Activated T-cell treated with anti-CD3 and anti-CD28 coated beads for 4 hours (primary cell): Measurements from ENCODE around the gene APOL2.
"Not testable (repeated sequence)": the region's sequence is repeated elsewhere in the genome, so short reads cannot be mapped to it uniquely, and the experiment has no call there.

Experiments
- DNase-seq: peaks from one replicate; pipeline ENCODE4 v3.0.0-alpha.2; 2020

The APOL2 gene

GRCh38 chr22:36196254-36197064 is 42.9 kb downstream of the APOL2 start:
- DNase-seq = no peak

DNA sequence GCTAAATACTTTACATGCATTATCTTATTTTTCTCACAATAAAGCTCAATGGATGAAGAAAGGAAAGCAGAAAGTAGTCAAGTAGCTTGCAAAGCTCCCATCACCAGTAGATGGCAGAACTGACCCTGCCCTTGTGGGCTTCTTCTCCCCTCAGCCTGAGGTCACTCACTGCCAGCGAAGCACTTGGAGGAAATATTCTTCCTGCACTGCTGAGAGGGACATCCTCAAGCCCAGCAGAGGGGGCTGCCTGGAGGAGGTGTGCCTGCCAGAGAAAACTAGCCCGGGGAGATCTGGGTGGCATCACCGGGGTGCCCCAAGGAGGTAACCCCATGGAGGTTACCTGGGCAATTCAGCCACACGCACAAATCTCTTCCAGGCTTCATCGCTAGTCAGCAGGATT is 44.4 kb downstream of the APOL2 start:
- DNase-seq = no peak

DNA sequence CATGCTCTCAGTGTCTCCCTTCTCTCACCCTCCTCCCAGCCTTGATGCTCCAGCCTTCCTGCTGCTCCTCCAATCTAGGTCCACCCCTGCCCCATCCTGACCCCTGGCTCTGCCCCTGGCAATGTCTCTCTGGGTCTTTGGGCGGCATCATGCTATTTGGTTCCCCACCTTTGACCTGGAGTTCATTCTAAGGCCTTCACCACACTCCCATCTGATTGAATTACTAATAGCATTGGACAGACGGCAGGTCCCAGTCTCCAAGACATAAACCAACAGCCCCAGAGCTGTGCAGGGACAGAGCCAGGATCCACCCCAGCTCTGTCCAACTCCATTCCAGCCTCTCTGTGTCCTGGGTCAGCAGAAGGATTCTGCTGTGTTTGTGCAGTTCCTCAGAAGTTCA is 44.9 kb downstream of the APOL2 start:
- DNase-seq = no peak

DNA sequence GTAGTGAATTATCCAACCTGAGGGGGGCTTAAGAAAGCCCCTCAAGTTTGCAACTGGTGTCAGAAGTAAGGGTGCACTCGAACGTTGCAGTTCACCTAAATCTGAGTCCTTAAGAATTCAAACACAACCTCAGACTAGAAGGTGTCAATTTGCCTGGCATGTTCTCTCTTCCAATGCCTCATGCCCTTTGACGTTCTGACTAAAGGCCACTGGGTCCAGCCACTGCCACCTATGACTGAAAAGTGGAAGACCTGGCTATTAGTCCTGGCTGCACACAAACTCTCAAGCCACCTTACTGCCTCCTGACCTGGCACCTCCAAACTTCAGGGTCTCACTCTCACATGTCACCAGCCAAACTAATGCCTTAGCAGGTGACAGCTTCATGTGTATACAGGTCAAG is 45.8 kb downstream of the APOL2 start:
- no peak for DNase-seq

DNA sequence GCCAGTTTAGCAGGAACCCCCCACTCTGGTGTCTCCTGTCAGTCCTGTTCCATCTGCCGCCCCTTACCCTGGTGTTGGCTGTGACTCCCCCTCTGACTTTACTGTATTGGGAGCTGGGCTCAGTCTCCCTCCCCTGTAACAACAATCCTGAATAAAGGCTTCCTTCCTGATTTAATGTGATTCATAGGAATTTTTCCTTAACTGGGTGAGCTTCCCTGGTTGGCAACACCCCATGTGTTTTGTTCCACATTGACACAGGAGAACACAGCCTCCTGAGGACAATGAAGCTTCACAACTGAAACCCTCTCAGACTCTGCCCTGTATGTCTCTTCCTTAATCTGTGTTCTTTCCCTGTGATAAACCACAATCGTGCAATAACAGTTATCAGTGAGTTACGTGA is 46.2 kb downstream of the APOL2 start:
- DNase-seq = no peak

- no peak for DNase-seq
These were observed 46.8 kb downstream of the APOL2 start for GRCh38 chr22:36192542-36192941.

- DNase-seq = no peak
These were observed 48.1 kb downstream of the APOL2 start for GRCh38 chr22:36191106-36191836.

- DNase-seq = not testable (repeated sequence)
These were observed 51.5 kb downstream of the APOL2 start for GRCh38 chr22:36187862-36188261.

DNA sequence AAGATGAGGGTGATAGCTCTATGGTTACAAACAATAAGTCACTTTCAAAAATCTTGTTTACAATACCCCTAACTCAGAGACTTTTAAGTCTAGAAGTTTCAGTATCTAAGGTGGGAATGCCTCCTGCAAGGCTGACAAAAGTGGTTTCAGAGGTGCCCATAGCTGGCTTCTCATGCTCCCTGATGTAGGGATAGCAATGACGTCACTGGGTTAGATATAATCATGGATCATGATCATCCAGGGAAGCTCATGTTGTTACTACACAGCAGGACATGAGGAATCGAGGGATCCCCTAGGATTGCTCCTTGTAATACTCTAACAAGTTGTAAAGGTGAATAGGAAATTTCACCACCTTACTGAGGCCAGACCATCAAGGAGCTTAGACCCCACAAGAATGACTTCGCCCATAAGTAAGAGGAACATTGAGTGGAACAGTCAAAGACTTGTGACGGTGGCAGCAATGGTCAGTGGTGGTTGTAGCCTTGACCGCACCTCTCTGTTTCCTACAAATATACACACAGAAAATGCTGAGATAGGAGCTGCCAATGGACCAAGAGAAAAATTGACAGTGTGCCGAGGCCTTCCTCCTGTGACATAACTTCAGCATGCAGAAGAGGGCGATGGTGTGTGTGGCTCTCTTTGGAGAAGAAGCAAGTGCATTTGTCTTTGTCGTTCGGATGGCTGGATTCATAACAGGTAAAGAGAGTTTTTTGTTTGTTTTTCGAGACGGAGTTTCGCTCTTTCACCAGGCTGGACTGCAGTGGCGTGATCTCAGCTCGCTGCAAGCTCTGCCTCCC is 53.3 kb downstream of the APOL2 start:
- no peak for DNase-seq

DNA sequence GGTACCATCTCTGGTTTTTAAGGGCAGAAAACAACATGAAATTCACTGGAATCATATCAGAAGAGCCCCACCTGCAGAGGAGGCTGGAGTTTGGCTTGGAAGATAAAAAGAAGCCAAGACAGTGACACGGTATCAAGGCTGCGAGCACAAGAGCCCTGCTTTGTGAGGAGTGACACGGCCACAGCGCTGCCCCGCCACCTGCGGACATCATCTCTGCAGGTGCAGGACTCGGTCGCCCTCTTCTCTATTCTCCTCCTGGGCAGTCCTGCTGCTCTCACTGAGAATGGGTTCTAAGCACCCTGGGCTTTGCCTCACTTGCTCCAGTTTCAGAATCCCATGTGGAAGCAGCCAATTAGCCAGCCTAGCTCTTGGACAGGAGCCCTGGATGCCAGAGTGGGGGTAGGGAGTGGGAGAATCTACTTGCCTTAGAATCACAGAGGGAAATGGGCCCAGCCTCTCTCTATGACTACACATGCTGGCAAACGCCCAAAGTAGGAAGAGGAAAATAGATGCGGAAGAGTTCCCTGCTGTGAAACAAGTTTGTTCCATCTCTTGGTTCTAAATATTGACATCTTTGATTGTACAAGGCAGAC is 54.8 kb downstream of the APOL2 start:
- no peak for DNase-seq

DNA sequence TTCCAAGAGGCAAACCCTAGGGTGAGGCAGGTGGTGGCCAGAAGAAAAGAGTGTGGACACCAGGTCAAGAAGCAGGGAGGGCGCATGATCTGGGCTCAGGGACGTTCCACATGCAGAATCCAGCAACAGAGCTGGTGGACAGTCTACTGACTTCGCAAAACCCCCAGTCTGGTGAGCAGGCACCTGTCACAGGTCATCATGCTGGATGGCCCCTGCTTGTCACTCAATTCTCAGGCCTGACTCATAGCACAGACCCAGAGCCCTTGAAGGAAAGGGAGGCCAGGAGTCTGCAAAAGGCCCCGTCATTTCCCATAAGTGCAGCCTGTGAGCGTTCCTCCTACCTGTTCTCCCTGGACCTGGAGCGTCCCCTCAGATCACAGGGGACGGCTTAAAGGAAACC is 55.9 kb downstream of the APOL2 start:
- no peak for DNase-seq

DNA sequence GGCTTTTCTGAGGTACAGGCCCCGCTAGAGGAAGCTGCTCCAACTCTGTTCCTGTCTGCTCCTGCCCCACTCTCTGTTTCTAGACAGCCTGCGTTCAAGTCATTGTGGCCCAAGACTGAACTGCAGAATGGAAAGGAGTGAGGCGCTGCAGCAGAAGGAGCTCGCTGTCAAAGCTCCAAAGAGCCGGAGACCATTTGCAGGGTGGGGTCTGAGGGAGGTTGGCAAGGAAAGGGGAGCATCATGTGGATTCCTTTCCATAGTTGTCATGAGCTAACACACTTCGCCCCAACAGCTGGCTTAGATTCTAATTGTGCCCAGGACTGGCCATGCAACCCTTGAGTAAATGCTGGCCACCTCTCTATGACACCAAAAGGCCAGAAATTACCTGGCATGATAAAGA is 56.5 kb downstream of the APOL2 start:
- DNase-seq = no peak

- no peak for DNase-seq
These were observed 57.3 kb downstream of the APOL2 start for GRCh38 chr22:36182056-36182455.

- no peak for DNase-seq
These were observed 58.4 kb downstream of the APOL2 start for GRCh38 chr22:36180928-36181327.

DNA sequence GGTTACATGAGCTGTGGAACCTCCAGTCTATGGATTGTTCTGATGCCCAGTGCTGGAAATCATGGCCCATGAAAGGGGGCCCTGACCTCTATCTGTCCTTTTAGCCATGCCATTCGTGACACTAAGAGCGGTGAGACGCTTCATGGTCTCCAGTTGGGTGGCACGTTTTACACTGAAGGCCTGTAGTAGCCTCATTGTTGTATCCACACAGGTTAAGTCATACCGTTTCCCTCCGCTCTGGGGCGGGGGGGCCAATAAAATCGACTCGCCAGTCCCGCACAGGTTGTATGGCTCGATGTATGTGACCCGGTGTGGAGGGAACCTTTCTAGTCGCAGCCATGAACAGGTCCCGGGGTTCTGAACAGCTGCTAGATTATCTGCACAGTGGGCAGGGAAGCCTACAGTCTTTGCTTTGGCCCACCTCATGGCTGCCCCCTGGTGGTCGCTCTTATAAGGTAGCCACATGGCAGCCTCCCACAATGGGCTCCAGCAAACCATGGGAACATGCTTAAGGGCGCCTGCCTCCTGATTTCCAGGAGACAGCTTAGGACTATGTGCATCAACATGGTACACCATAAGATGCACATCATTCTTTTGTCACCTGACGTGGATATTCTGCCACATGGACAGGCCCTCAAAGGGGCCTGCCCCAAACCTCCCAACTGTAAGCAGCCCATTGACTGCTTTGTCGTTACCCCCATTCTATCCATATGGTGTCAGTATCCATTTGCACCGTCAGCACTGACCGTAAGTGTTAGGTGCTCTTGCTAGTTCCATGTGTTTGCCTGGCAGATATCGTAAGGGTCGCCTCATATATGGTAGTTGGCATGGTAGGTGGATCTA is 59.1 kb downstream of the APOL2 start:
- DNase-seq = peak; percentile 84

DNA sequence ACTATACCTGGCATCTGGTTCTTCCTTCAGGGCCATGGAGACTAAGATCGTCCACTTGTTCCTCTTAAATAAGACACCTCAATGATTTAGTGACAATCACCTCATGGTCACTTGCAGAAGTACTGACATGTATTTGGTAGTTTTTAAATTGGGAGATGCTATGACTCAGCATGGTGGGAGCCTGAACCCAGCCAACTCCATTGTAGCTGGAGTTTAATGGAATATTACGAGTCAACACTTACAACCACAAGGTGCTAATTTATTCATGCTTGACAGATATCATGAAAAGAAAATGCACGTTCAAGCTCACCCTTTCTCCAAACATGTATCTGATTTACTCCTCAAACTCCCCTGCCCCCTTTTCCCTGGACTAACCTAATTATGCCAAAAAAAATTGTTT is 62.2 kb downstream of the APOL2 start:
- DNase-seq = no peak
